SK-N-MC (cell line): ENCODE measurements around the gene SPN.

Experiments
- EZH2 ChIP-seq: fragments of 200-600 bp; sonication (generic); IDR thresholded peaks from one replicate; pipeline ENCODE4 v1.6.1; 2017; ENCODE audit warnings: antibody characterized with exemption
- POLR2AphosphoS5 ChIP-seq: IDR thresholded peaks from 2 replicates; pipeline ENCODE4 v1.6.1; 2012; ENCODE audit warnings: mild to moderate bottlenecking, low read depth, low read length, borderline replicate concordance

DNA sequence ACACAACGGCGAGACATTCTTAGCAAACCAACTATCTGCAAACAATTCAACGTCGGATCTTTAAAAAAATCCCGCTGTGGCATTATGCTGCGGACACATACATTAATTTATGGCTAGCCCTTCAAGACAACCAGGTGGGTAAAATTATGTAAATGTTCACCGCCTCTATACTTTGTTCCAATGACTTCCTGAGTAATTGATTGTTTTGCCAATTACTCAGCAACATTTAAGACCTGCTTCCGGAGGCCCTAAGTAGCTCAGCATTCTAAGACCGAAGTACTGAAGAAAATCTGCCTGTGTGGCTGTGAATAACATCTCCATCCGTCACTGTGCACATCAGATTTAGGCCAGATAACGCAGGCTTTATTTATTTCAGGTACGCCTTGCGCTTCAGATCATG lies 39.2 kb downstream of the SPN start:
- no peak; the same call in 1 of the 2 replicates for TF ChIP-seq POLR2AphosphoS5
- TF ChIP-seq EZH2 = no peak
